CD14-positive monocyte (primary cell): ENCODE results near the gene IFNK. TPM values are rescaled to one million over a fixed set of nuclear protein-coding genes. Genes with fewer than 3 reads are reported as not detected.

Experiments
- DNase-seq, 3 donors: peaks; one replicate each; pipeline ENCODE4 v3.0.0-alpha.2; 2011 to 2022
- H2AFZ ChIP-seq: 2 replicates; pipeline ENCODE4 v1.6.0; 2012; ENCODE audit warnings: mild to moderate bottlenecking, low read depth, low read length, inconsistent platforms; ENCODE audit not compliant: insufficient read depth, poor library complexity, severe bottlenecking
- H3K27ac ChIP-seq, 2 donors: 1 replicate in 1 of 2; 2 replicates in 1 of 2; pipeline ENCODE4 v1.5.1; 2012 to 2013; ENCODE audit warnings: low read length in 2 of 2, control low read depth in 1 of 2, inconsistent platforms in 1 of 2, low read depth in 1 of 2, mild to moderate bottlenecking in 1 of 2
- H3K27me3 ChIP-seq, 2 donors: one replicate each; pipeline versions ENCODE4 v1.6.0 to v1.6.1; 2011 to 2013; ENCODE audit warnings: low read length in 2 of 2; ENCODE audit not compliant: control insufficient read depth in 2 of 2, insufficient read depth in 2 of 2
- H3K36me3 ChIP-seq, 2 donors: replicated peaks in 1 of 2; 1 replicate in 1 of 2; 2 replicates in 1 of 2; pipeline versions ENCODE4 v1.5.1 to v1.6.1; 2012 to 2013; ENCODE audit warnings: low read length in 2 of 2, control low read depth in 1 of 2, inconsistent platforms in 1 of 2, mild to moderate bottlenecking in 1 of 2; ENCODE audit not compliant: insufficient read depth in 2 of 2, control insufficient read depth in 1 of 2
- H3K4me1 ChIP-seq, 2 donors: 1 replicate in 1 of 2; 2 replicates in 1 of 2; pipeline versions ENCODE4 v1.5.1 to v1.6.1; 2012 to 2013; ENCODE audit warnings: low read length in 2 of 2, control low read depth in 1 of 2, inconsistent platforms in 1 of 2, mild to moderate bottlenecking in 1 of 2, moderate library complexity in 1 of 2; ENCODE audit not compliant: insufficient read depth in 2 of 2, control insufficient read depth in 1 of 2
- H3K4me2 ChIP-seq: replicated peaks from 2 replicates; pipeline ENCODE3; 2012; ENCODE audit warnings: low read length, moderate library complexity, mild to moderate bottlenecking; ENCODE audit not compliant: poor library complexity, severe bottlenecking; ENCODE audit errors: extremely low read depth
- H3K4me3 ChIP-seq, 3 experiments: fragments of 200-600 bp in 1 of 3; sonication (generic) in 1 of 3; replicated peaks in 1 of 3; 1 replicate in 2 of 3; 2 replicates in 1 of 3; pipeline ENCODE4 v1.5.1; 2011 to 2013; ENCODE audit warnings: low read length in 3 of 3, mild to moderate bottlenecking in 3 of 3, control low read depth in 2 of 3, low read depth in 2 of 3, inconsistent platforms in 1 of 3, moderate library complexity in 1 of 3
- H3K79me2 ChIP-seq: 2 replicates; pipeline ENCODE4 v1.6.0; 2012; ENCODE audit warnings: mild to moderate bottlenecking, control low read depth, inconsistent platforms, low read length, moderate library complexity; ENCODE audit not compliant: insufficient read depth
- H3K9ac ChIP-seq: 2 replicates; pipeline ENCODE4 v1.6.0; 2017; ENCODE audit warnings: low read length, mild to moderate bottlenecking; ENCODE audit not compliant: insufficient read depth, poor library complexity, severe bottlenecking
- H3K9me3 ChIP-seq, 2 donors: replicated peaks in 1 of 2; 1 replicate in 1 of 2; 2 replicates in 1 of 2; pipeline versions ENCODE4 v1.5.1 to v1.6.1; 2012 to 2013; ENCODE audit warnings: low read length in 2 of 2, control low read depth in 1 of 2; ENCODE audit not compliant: control insufficient read depth in 1 of 2, insufficient read depth in 1 of 2
- H4K20me1 ChIP-seq: 2 replicates; pipeline ENCODE4 v1.6.0; 2012; ENCODE audit warnings: mild to moderate bottlenecking, low read length, control low read depth, moderate library complexity; ENCODE audit not compliant: insufficient read depth
- H3K27ac Mint-ChIP-seq, 7 donors: one replicate each; pipeline ENCODE4 v1.8.0; 2020; ENCODE audit warnings: mild to moderate bottlenecking in 7 of 7, mixed read lengths in 7 of 7, moderate library complexity in 6 of 7, inconsistent platforms in 2 of 7
- H3K27me3 Mint-ChIP-seq, 3 donors: one replicate each; pipeline ENCODE4 v1.8.0; 2021 to 2022; ENCODE audit warnings: low read depth in 3 of 3, mild to moderate bottlenecking in 3 of 3, mixed read lengths in 3 of 3, moderate library complexity in 3 of 3, inconsistent platforms in 1 of 3
- H3K36me3 Mint-ChIP-seq, 2 donors: one replicate each; pipeline ENCODE4 v1.8.0; 2020; ENCODE audit warnings: mixed read lengths in 2 of 2, inconsistent platforms in 1 of 2, mild to moderate bottlenecking in 1 of 2
- H3K4me1 Mint-ChIP-seq: one replicate; pipeline ENCODE4 v1.8.0; 2020; ENCODE audit warnings: mild to moderate bottlenecking, mixed read lengths
- H3K4me3 Mint-ChIP-seq, 2 donors: one replicate each; pipeline ENCODE4 v1.8.0; 2020; ENCODE audit warnings: mild to moderate bottlenecking in 2 of 2, mixed read lengths in 2 of 2, moderate library complexity in 1 of 2
- H3K9me3 Mint-ChIP-seq, 7 donors: one replicate each; pipeline ENCODE4 v1.8.0; 2020 to 2022; ENCODE audit warnings: mixed read lengths in 7 of 7, mild to moderate bottlenecking in 6 of 7, moderate library complexity in 6 of 7, inconsistent platforms in 2 of 7
- CTCF ChIP-seq: fragments of 200-600 bp; IDR thresholded peaks from one replicate; pipeline ENCODE4 v1.8.0; 2022; ENCODE audit warnings: antibody characterized with exemption, mild to moderate bottlenecking
- WGBS: methylation state at CpG from one replicate; pipeline ENCODE4 v1.1.5; 2013; ENCODE audit warnings: missing lambda C conversion rate; ENCODE audit not compliant: insufficient coverage; 5-methylcytosine and 5-hydroxymethylcytosine counted together
- intact Hi-C, 2 donors: fragments of 100-400 bp; cut with micrococcal nuclease; formaldehyde crosslinking; loops; one replicate each; pipeline versions ENCODE4 v1.15.0 to v1.15.1; 2023
- polyA plus RNA-seq, 3 donors: library from polyadenylated mRNA; depleted of rRNA in 1 of 3; unstranded in 2 of 3; stranded (reverse) in 1 of 3; fragments of 300-500 nt in 2 of 3; fragments of >200 nt in 1 of 3; fragmentation: Illumina TruSeq in 2 of 3; gene quantifications; 1 replicate in 2 of 3; 2 replicates in 1 of 3; pipeline ENCODE4 v1.2.3, GENCODE V29; 2012 to 2021

IFNK gene
- polyA plus RNA-seq, 3 donors = not detected

- H3K9me3 ChIP-seq = no peaks in the 10 kb centered on the region
- peaks cover 24 to 26% of the 10 kb centered on the region in 2 donors for H3K4me1 ChIP-seq
- Mint-ChIP-seq H3K4me3 (no peak overlapping the region), H3K27me3 (no peaks in the 10 kb centered on the region), H3K27ac (peak overlapping the region in 6 of 7 donors; percentile 20 to 80 (median 55)), H3K9me3 (no peaks in the 10 kb centered on the region), H3K36me3 (peaks cover 64 to 72% of the 10 kb centered on the region in 2 donors), H3K4me1 (peaks cover 35% of the 10 kb centered on the region)
- H3K27ac ChIP-seq = peak overlapping the region in 1 of 2 donors; percentile 40
- H3K27me3 ChIP-seq = no peaks in the 10 kb centered on the region
- H3K9ac ChIP-seq = no peak overlapping the region
- H3K4me2 ChIP-seq = no peak overlapping the region
- 81% methylated on average over 3 of the region's 3 CpGs for WGBS
- H3K36me3 ChIP-seq = peaks cover 35 to 80% of the 10 kb centered on the region in 2 donors
- H4K20me1 ChIP-seq = peaks cover 14% of the 10 kb centered on the region
- H3K4me3 ChIP-seq = no peak overlapping the region
- intact Hi-C loops = no loop called here
- H2AFZ ChIP-seq = no peak overlapping the region
- no peak for DNase-seq
- TF ChIP-seq CTCF = no peak
- no peaks in the 10 kb centered on the region for H3K79me2 ChIP-seq
Measured at GRCh38 chr9:27535701-27536118, 11.6 kb downstream of the IFNK start.

GRCh38 chr9:27536168-27536567 lies 12.1 kb downstream of the IFNK start:
- WGBS = no CpG with 5 or more reads among the region's 3 CpGs
- TF ChIP-seq CTCF = no peak
- Histone ChIP-seq H3K9me3 (no peaks in the 10 kb centered on the region), H3K27ac (peak overlapping the region in 1 of 2 donors; percentile 40), H3K36me3 (peaks cover 35 to 80% of the 10 kb centered on the region in 2 donors), H3K27me3 (no peaks in the 10 kb centered on the region), H2AFZ (no peak overlapping the region), H3K4me3 (no peak overlapping the region), H3K4me1 (peaks cover 29% of the 10 kb centered on the region in 2 donors), H3K9ac (no peak overlapping the region), H4K20me1 (peaks cover 19% of the 10 kb centered on the region), H3K79me2 (no peaks in the 10 kb centered on the region), H3K4me2 (no peak overlapping the region)
- H3K27me3 Mint-ChIP-seq = no peaks in the 10 kb centered on the region
- peaks cover 38% of the 10 kb centered on the region for H3K4me1 Mint-ChIP-seq
- intact Hi-C loops = no loop called here
- no peak overlapping the region for H3K4me3 Mint-ChIP-seq
- no peak for DNase-seq
- no peaks in the 10 kb centered on the region for H3K9me3 Mint-ChIP-seq
- peak overlapping the region in 6 of 7 donors; percentile 5 to 80 (median 58) for H3K27ac Mint-ChIP-seq
- peaks cover 63 to 71% of the 10 kb centered on the region in 2 donors for H3K36me3 Mint-ChIP-seq
